HepG2 (cell line): Measurements from ENCODE around the gene BICDL1. TPM values are rescaled to one million over a fixed set of nuclear protein-coding genes. Genes with fewer than 3 reads are reported as not detected.
A peak's percentile ranks its signal among the peaks of the same experiment; 100 is the strongest.

ENCODE experiments used
- ARNTL ChIP-seq: sonication (generic); formaldehyde crosslinking; IDR thresholded peaks from 2 replicates; pipeline ENCODE4 v1.4.0; 2020; ENCODE audit warnings: mild to moderate bottlenecking, missing genetic modification reagents
- CCAR2 ChIP-seq: fragments of 200-400 bp; formaldehyde crosslinking; optimal IDR thresholded peaks from 2 replicates; pipeline ENCODE3; 2018; ENCODE audit warnings: low read depth, mild to moderate bottlenecking, low read length, moderate library complexity
- ELF1 ChIP-seq: sonication (generic); formaldehyde crosslinking; IDR thresholded peaks from 2 replicates; pipeline ENCODE4 v1.4.0; 2020; ENCODE audit warnings: missing genetic modification reagents
- FOXK2 ChIP-seq: fragments of 450-650 bp; IDR thresholded peaks from 2 replicates; pipeline ENCODE4 v1.6.1; 2016
- HDAC2 ChIP-seq: sonication (generic); formaldehyde crosslinking; IDR thresholded peaks from 2 replicates; pipeline ENCODE4 v1.4.0; 2020; ENCODE audit warnings: missing genetic modification reagents
- JARID2 ChIP-seq: sonication (generic); formaldehyde crosslinking; IDR thresholded peaks from 2 replicates; pipeline ENCODE4 v1.8.1; 2023; ENCODE audit warnings: missing genetic modification reagents, inconsistent platforms; ENCODE audit not compliant: insufficient replicate concordance
- NONO ChIP-seq, 2 experiments: fragments of 450-650 bp in 1 of 2; sonication (generic) in 1 of 2; formaldehyde crosslinking in 1 of 2; IDR thresholded peaks in 1 of 2; conservative IDR thresholded peaks in 1 of 2; 2 replicates each; pipeline versions ENCODE4 v1.6.1 to v1.8.0; 2017 to 2022; ENCODE audit warnings: mild to moderate bottlenecking in 1 of 2, missing genetic modification reagents in 1 of 2, moderate library complexity in 1 of 2
- ONECUT2 ChIP-seq: sonication (generic); formaldehyde crosslinking; IDR thresholded peaks from 2 replicates; pipeline ENCODE4 v1.4.0; 2020; ENCODE audit warnings: missing genetic modification reagents
- PCBP2 ChIP-seq: fragments of 200-400 bp; formaldehyde crosslinking; optimal IDR thresholded peaks from 2 replicates; pipeline ENCODE3; 2018; ENCODE audit warnings: low read length, low read depth; ENCODE audit not compliant: poor library complexity, severe bottlenecking
- POLR2A ChIP-seq, 2 experiments: IDR thresholded peaks; 2 replicates each; pipeline ENCODE4 v1.6.1; 2011; ENCODE audit warnings: low read depth in 2 of 2, low read length in 2 of 2, mild to moderate bottlenecking in 1 of 2, moderate library complexity in 1 of 2; ENCODE audit not compliant: insufficient read depth in 1 of 2
- RNF2 ChIP-seq: fragments of 450-650 bp; conservative IDR thresholded peaks from 2 replicates; pipeline ENCODE4 v1.6.1; 2016; ENCODE audit warnings: low read depth
- SETDB1 ChIP-seq: sonication (generic); formaldehyde crosslinking; IDR thresholded peaks from 2 replicates; pipeline ENCODE4 v1.5.1; 2020; ENCODE audit warnings: missing genetic modification reagents, mild to moderate bottlenecking, borderline replicate concordance
- SSRP1 ChIP-seq: IDR thresholded peaks from 2 replicates; pipeline ENCODE4 v1.6.1; 2016; ENCODE audit warnings: control low read depth
- U2AF2 ChIP-seq: fragments of 200-400 bp; formaldehyde crosslinking; IDR thresholded peaks from 2 replicates; pipeline ENCODE4 v1.6.1; 2017; ENCODE audit warnings: low read depth, mild to moderate bottlenecking, low read length
- ZNF350 ChIP-seq: sonication (generic); formaldehyde crosslinking; IDR thresholded peaks from 2 replicates; pipeline ENCODE4 v1.4.0; 2020; ENCODE audit warnings: mild to moderate bottlenecking, low read depth, missing genetic modification reagents, borderline replicate concordance
- ZNF431 ChIP-seq: sonication (generic); formaldehyde crosslinking; IDR thresholded peaks from 2 replicates; pipeline ENCODE4 v1.9.0; 2022; ENCODE audit warnings: missing genetic modification reagents, low read depth, mild to moderate bottlenecking, borderline replicate concordance
- ZNF678 ChIP-seq: sonication (generic); formaldehyde crosslinking; IDR thresholded peaks from 2 replicates; pipeline ENCODE4 v1.4.0; 2020; ENCODE audit warnings: mild to moderate bottlenecking, missing genetic modification reagents
- ZNF790 ChIP-seq: sonication (generic); formaldehyde crosslinking; IDR thresholded peaks from 2 replicates; pipeline ENCODE4 v1.8.0; 2022; ENCODE audit warnings: missing genetic modification reagents, mild to moderate bottlenecking, borderline replicate concordance
- ZNF792 ChIP-seq: IDR thresholded peaks from 2 replicates; pipeline ENCODE4 v1.6.1; 2016
- polyA plus RNA-seq, 8 experiments: library from polyadenylated mRNA; depleted of rRNA in 3 of 8; stranded (reverse) in 7 of 8; unstranded in 1 of 8; fragments of >200 nt; fragmentation: Illumina TruSeq in 4 of 8; extraction: Trizol in 4 of 8; gene quantifications; 2 replicates each; pipeline versions ENCODE4 v1.2.1 to v1.2.3, GENCODE V29; 2011 to 2016; ENCODE audit warnings: low read depth in 4 of 8, missing spikeins in 1 of 8, mixed read lengths in 1 of 8; ENCODE audit not compliant: insufficient read depth in 1 of 8
- total RNA-seq, 5 experiments: library from RNA; depleted of rRNA; stranded (reverse); fragments of >200 nt; fragmentation: Illumina TruSeq; extraction: Trizol; gene quantifications; 2 replicates each; pipeline ENCODE4 v1.2.3, GENCODE V29; 2016; ENCODE audit warnings: low read depth in 1 of 5
- TF ChIP-seq, protein P1 (sequence below): sonication (generic); formaldehyde crosslinking; IDR thresholded peaks from 2 replicates; pipeline ENCODE4 v1.5.0; 2020; ENCODE audit warnings: mild to moderate bottlenecking, missing genetic modification reagents, borderline replicate concordance
- TF ChIP-seq, protein P2 (sequence below): IDR thresholded peaks from 2 replicates; pipeline ENCODE4 v1.6.1; 2016
- TF ChIP-seq, protein P3 (sequence below): sonication (generic); formaldehyde crosslinking; IDR thresholded peaks from 2 replicates; pipeline ENCODE4 v1.5.1; 2020; ENCODE audit warnings: missing genetic modification reagents, mild to moderate bottlenecking, borderline replicate concordance
- TF ChIP-seq, protein P4 (sequence below), 2 experiments: fragments of 450-650 bp in 1 of 2; sonication (generic) in 1 of 2; formaldehyde crosslinking; IDR thresholded peaks; 2 replicates each; pipeline versions ENCODE4 v1.5.0 to v1.8.0; 2020 to 2022; ENCODE audit warnings: mild to moderate bottlenecking in 1 of 2, missing genetic modification reagents in 1 of 2

Gene BICDL1
- total and polyA plus RNA-seq, 2 of the 13 experiments (the other 11 are each of a cell fraction or from before 2014, with no cell fraction given), result 3.6 to 9.7 TPM

DNA sequence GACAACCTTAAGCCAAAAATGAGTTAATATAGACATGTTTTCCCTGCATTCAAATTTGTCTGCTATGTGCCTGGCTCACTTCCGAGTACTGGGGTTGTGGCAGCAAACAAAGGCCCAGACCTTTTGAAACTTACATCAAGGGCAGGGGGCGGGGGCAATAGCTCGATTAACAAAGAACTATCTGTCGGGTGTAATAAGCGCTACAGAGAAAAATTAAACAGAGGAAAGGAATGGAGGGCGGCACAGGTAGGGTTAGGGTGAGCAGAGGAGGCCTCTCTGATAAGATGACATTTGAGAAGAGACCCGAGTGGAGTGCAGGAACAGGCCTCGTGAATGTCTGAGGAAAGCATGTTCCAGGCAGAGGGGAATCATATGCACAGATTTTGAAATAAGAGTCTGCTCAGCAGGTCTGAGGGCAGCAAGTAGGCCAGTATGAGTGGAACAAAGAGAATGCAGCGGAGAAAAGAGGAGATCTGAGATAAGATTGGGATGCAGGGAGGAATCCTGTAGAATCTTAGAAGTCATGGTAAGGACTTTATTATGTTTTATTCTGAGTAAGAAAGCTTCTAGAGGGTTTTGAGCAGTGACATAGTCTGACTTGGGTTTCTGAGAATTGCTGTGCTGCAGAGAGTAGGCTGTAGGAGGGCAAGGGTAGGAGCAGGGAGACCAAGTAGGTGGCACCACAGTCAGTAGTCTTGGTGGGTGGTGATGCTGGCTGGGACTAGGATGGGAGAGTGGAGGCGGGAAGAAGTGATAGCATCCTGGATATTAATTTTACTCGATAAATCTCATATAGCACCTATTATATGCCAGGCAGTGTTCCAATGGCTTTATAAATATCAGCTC is 52.6 kb downstream of the BICDL1 start (continued):
- TF ChIP-seq ZNF790, result no peak
- 0 out of 2 replicates have a peak, but pooled peaks have one; percentile 28 for TF ChIP-seq ZNF350
- TF ChIP-seq ELF1 (CRISPR knock-in tag), result peak; percentile 60
- no peak for TF ChIP-seq ZNF678 (CRISPR knock-in tag)
- TF ChIP-seq FOXK2, result no peak
- TF ChIP-seq U2AF2, result no peak
- TF ChIP-seq, protein P1, sequence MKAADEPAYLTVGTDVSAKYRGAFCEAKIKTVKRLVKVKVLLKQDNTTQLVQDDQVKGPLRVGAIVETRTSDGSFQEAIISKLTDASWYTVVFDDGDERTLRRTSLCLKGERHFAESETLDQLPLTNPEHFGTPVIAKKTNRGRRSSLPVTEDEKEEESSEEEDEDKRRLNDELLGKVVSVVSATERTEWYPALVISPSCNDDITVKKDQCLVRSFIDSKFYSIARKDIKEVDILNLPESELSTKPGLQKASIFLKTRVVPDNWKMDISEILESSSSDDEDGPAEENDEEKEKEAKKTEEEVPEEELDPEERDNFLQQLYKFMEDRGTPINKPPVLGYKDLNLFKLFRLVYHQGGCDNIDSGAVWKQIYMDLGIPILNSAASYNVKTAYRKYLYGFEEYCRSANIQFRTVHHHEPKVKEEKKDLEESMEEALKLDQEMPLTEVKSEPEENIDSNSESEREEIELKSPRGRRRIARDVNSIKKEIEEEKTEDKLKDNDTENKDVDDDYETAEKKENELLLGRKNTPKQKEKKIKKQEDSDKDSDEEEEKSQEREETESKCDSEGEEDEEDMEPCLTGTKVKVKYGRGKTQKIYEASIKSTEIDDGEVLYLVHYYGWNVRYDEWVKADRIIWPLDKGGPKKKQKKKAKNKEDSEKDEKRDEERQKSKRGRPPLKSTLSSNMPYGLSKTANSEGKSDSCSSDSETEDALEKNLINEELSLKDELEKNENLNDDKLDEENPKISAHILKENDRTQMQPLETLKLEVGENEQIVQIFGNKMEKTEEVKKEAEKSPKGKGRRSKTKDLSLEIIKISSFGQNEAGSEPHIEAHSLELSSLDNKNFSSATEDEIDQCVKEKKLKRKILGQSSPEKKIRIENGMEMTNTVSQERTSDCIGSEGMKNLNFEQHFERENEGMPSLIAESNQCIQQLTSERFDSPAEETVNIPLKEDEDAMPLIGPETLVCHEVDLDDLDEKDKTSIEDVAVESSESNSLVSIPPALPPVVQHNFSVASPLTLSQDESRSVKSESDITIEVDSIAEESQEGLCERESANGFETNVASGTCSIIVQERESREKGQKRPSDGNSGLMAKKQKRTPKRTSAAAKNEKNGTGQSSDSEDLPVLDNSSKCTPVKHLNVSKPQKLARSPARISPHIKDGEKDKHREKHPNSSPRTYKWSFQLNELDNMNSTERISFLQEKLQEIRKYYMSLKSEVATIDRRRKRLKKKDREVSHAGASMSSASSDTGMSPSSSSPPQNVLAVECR (CRISPR knock-in tag), result 0 out of 2 replicates have a peak, but pooled peaks have one; percentile 30
- TF ChIP-seq, protein P2, sequence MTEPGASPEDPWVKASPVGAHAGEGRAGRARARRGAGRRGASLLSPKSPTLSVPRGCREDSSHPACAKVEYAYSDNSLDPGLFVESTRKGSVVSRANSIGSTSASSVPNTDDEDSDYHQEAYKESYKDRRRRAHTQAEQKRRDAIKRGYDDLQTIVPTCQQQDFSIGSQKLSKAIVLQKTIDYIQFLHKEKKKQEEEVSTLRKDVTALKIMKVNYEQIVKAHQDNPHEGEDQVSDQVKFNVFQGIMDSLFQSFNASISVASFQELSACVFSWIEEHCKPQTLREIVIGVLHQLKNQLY, result no peak
- TF ChIP-seq, protein P3, sequence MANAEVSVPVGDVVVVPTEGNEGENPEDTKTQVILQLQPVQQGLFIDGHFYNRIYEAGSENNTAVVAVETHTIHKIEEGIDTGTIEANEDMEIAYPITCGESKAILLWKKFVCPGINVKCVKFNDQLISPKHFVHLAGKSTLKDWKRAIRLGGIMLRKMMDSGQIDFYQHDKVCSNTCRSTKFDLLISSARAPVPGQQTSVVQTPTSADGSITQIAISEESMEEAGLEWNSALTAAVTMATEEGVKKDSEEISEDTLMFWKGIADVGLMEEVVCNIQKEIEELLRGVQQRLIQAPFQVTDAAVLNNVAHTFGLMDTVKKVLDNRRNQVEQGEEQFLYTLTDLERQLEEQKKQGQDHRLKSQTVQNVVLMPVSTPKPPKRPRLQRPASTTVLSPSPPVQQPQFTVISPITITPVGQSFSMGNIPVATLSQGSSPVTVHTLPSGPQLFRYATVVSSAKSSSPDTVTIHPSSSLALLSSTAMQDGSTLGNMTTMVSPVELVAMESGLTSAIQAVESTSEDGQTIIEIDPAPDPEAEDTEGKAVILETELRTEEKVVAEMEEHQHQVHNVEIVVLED (CRISPR knock-in tag), result no peak
- TF ChIP-seq ZNF431 (CRISPR knock-in tag), result no peak
- TF ChIP-seq CCAR2, result no peak
- no peak for TF ChIP-seq ONECUT2 (CRISPR knock-in tag)
- peak in 1 of 2 experiments; percentile 23; a peak in 1 of 4 replicates for TF ChIP-seq POLR2A (IDR thresholded peaks at IDR 0.05; ENCODE audit: insufficient read depth in 1 of 2, low read depth in 2 of 2, low read length in 2 of 2)
- 0 out of 2 replicates have a peak, but pooled peaks have one; percentile 32 for TF ChIP-seq ZNF792 (CRISPR knock-in tag)
- TF ChIP-seq, protein P4, sequence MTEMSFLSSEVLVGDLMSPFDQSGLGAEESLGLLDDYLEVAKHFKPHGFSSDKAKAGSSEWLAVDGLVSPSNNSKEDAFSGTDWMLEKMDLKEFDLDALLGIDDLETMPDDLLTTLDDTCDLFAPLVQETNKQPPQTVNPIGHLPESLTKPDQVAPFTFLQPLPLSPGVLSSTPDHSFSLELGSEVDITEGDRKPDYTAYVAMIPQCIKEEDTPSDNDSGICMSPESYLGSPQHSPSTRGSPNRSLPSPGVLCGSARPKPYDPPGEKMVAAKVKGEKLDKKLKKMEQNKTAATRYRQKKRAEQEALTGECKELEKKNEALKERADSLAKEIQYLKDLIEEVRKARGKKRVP (CRISPR knock-in tag; IDR thresholded peaks at IDR 0.05), result 0 out of 4 replicates have a peak, but pooled peaks of 1 of the 2 experiments have one; percentile 17
- TF ChIP-seq SETDB1 (CRISPR knock-in tag), result no peak
- peak; percentile 36; the same call in 1 of the 2 replicates for TF ChIP-seq HDAC2 (CRISPR knock-in tag)
- no peak for TF ChIP-seq JARID2 (CRISPR knock-in tag)
- no peak for TF ChIP-seq ARNTL (CRISPR knock-in tag)
- no peak for TF ChIP-seq NONO (IDR thresholded peaks at IDR 0.05)
- peak; percentile 30; the same call in 1 of the 2 replicates for TF ChIP-seq NONO (CRISPR knock-in tag; conservative IDR thresholded peaks at IDR 0.05)
- TF ChIP-seq PCBP2, result no peak
- TF ChIP-seq SSRP1 (CRISPR knock-in tag), result no peak
- no peak for TF ChIP-seq RNF2
